CD4-positive, alpha-beta memory T cell (primary cell): ENCODE data around the gene SMPD3. TPM values are rescaled to one million over a fixed set of nuclear protein-coding genes. Genes with fewer than 3 reads are reported as not detected.

Source experiments
- CTCF ChIA-PET: fragments of 350-600 bp; sonication (Branson Sonifier 250); formaldehyde crosslinking; loops from one replicate; lab custom pipeline; 2021; ENCODE audit warnings: inconsistent platforms; ENCODE audit not compliant: partially characterized antibody; lab: Charles Lee
- POLR2A ChIA-PET: fragments of 350-600 bp; sonication (Branson Sonifier 250); formaldehyde crosslinking; loops from one replicate; lab custom pipeline; 2021; ENCODE audit not compliant: partially characterized antibody; lab: Charles Lee
- DNase-seq, 5 donors: peaks; one replicate each; pipeline versions ENCODE4 v3.0.0 to v3.0.0-alpha.2; 2020 to 2022; ENCODE audit warnings: mixed read lengths in 1 of 5
- H3K27ac ChIP-seq: one replicate; pipeline ENCODE4 v1.7.0; 2013; ENCODE audit warnings: low read depth, low read length
- H3K27me3 ChIP-seq: 2 replicates; pipeline ENCODE4 v1.7.0; 2013; ENCODE audit warnings: mild to moderate bottlenecking, low read length, moderate library complexity; ENCODE audit not compliant: insufficient read depth
- H3K36me3 ChIP-seq: 2 replicates; pipeline ENCODE4 v1.7.0; 2013; ENCODE audit warnings: mild to moderate bottlenecking, low read length, moderate library complexity; ENCODE audit not compliant: insufficient read depth
- H3K4me1 ChIP-seq: 2 replicates; pipeline ENCODE4 v1.7.0; 2013; ENCODE audit warnings: mild to moderate bottlenecking, low read length, moderate library complexity; ENCODE audit not compliant: insufficient read depth
- H3K4me3 ChIP-seq, 2 donors: one replicate each; pipeline ENCODE4 v1.7.0; 2013; ENCODE audit warnings: low read length in 2 of 2, mild to moderate bottlenecking in 1 of 2
- H3K9me3 ChIP-seq, 2 donors: one replicate each; pipeline ENCODE4 v1.7.0; 2013; ENCODE audit warnings: low read length in 2 of 2, control low read depth in 1 of 2; ENCODE audit not compliant: control insufficient read depth in 1 of 2
- H3K27ac Mint-ChIP-seq, 7 donors: one replicate each; pipeline ENCODE4 v1.8.0; 2020 to 2021; ENCODE audit warnings: mixed read lengths in 7 of 7, mild to moderate bottlenecking in 6 of 7, inconsistent platforms in 3 of 7, moderate library complexity in 3 of 7
- H3K27me3 Mint-ChIP-seq, 2 donors: one replicate each; pipeline ENCODE4 v1.8.0; 2020 to 2021; ENCODE audit warnings: mixed read lengths in 2 of 2
- H3K36me3 Mint-ChIP-seq, 2 donors: one replicate each; pipeline ENCODE4 v1.8.0; 2020 to 2021; ENCODE audit warnings: mixed read lengths in 2 of 2, inconsistent platforms in 1 of 2, mild to moderate bottlenecking in 1 of 2
- H3K4me1 Mint-ChIP-seq, 4 donors: one replicate each; pipeline ENCODE4 v1.8.0; 2020 to 2021; ENCODE audit warnings: mixed read lengths in 4 of 4, mild to moderate bottlenecking in 1 of 4
- H3K4me3 Mint-ChIP-seq, 8 donors: one replicate each; pipeline ENCODE4 v1.8.0; 2020 to 2021; ENCODE audit warnings: mixed read lengths in 8 of 8, mild to moderate bottlenecking in 7 of 8, moderate library complexity in 6 of 8, inconsistent platforms in 3 of 8
- H3K9me3 Mint-ChIP-seq, 8 donors: one replicate each; pipeline ENCODE4 v1.8.0; 2020 to 2021; ENCODE audit warnings: mixed read lengths in 8 of 8, mild to moderate bottlenecking in 5 of 8, inconsistent platforms in 3 of 8, moderate library complexity in 1 of 8
- intact Hi-C: fragments of 100-400 bp; cut with micrococcal nuclease; formaldehyde crosslinking; loops from one replicate; pipeline ENCODE4 v1.15.1; 2023
- polyA plus RNA-seq, 2 donors: library from polyadenylated mRNA; unstranded; fragments of 300-500 nt; fragmentation: Illumina TruSeq; gene quantifications; one replicate each; pipeline ENCODE4 v1.2.3, GENCODE V29; 2021
- total RNA-seq, 2 experiments: library from RNA; stranded (reverse); gene quantifications; one replicate each; pipeline ENCODE4 v1.2.3, GENCODE V29; 2021

The SMPD3 gene
- total and polyA plus RNA-seq, 4 experiments from 2014 or later: 0.63 to 3.1 (median 0.87) TPM

DNA sequence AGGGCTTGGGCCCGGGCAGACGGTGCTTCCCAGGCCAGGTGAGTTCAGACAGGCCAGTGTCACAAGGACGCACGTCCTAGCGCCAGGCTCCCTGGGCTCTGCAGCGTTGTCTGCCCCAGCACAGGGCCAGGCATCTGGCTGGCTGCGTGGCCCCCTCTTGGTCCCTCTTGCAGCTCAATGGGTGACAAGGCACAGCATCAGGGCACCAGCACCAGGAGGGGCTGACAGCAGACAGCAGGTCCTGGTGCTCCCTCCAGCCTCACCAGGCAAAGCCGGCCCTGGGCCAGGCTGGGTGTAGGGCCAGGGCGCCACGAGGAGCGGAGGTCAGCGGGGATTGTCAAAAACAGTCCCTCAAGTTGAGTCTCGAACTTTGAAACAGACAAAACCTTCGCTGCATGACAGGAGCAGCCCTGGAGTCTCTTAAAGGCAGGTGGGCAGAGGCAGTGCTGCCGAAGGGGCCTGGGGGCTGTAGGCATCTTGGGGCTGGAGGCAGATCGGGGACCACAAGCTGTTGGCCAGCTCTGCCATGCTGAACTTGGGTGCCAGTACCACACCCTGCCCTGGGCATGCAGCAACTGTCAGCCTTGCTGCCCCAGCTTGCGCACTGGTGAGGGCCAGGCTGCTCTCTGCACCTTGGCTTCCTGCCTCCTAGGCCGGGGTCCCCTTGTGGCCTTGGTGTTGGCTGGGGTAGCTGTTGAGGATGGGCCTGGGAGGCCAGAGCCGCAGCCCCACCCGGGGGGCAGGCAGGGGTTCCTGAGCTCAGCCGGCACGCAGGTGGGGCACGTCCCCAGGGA lies 88.7 kb downstream of the SMPD3 start:
- Mint-ChIP-seq H3K4me1 (peaks cover 20 to 55% (median 38%) of the 10 kb centered on the region in 4 donors), H3K27ac (no peak overlapping the region), H3K36me3 (peaks cover 17% of the 10 kb centered on the region in 2 donors), H3K4me3 (no peak overlapping the region), H3K9me3 (no peaks in the 10 kb centered on the region), H3K27me3 (no peaks in the 10 kb centered on the region)
- intact Hi-C loops: no loop called here
- peaks cover 10% of the 10 kb centered on the region for H3K36me3 ChIP-seq
- no peak overlapping the region for H3K4me3 ChIP-seq
- ChIA-PET CTCF (interaction anchor here (0.7 to 1.1 kb wide), 2 partner anchors 9 to 37 kb away, joined by 3 read pairs; no protein-coding TSS in a partner anchor), POLR2A (no interaction called here)
- H3K27me3 ChIP-seq: no peaks in the 10 kb centered on the region
- no peak for DNase-seq
- peaks cover 47% of the 10 kb centered on the region for H3K4me1 ChIP-seq
- no peaks in the 10 kb centered on the region for H3K9me3 ChIP-seq
- no peak overlapping the region for H3K27ac ChIP-seq

DNA sequence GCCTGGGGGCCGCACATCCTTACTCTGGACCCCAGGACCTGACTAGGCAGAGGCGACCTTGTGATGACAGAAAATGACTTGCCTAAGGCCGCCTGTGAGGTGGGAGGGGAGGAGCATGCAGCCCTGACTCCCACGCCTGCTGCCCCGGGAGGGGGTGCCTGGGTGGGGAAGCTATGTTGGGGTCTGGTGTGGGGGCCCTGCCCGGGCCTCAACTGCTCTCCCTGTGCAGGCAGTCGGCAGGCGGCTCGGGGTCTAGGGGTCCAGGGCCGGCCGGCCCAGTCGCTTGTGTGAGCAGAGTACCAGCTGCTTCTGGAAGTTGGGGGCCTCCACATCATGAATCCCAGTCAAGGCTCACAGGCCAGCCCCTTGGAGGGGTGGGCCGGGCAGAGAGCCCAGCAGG lies 89.4 kb downstream of the SMPD3 start:
- intact Hi-C loops: no loop called here
- Histone ChIP-seq H3K4me3 (no peak overlapping the region), H3K27ac (no peak overlapping the region), H3K4me1 (peaks cover 42% of the 10 kb centered on the region), H3K36me3 (peaks cover 13% of the 10 kb centered on the region), H3K9me3 (no peaks in the 10 kb centered on the region), H3K27me3 (no peaks in the 10 kb centered on the region)
- DNase-seq: no peak
- Mint-ChIP-seq H3K4me1 (peaks cover 17 to 53% (median 36%) of the 10 kb centered on the region in 4 donors), H3K36me3 (peaks cover 19 to 24% of the 10 kb centered on the region in 2 donors), H3K27me3 (no peaks in the 10 kb centered on the region), H3K9me3 (no peaks in the 10 kb centered on the region), H3K4me3 (no peak overlapping the region), H3K27ac (no peak overlapping the region)
- ChIA-PET POLR2A (no interaction called here), CTCF (no interaction called here)

DNA sequence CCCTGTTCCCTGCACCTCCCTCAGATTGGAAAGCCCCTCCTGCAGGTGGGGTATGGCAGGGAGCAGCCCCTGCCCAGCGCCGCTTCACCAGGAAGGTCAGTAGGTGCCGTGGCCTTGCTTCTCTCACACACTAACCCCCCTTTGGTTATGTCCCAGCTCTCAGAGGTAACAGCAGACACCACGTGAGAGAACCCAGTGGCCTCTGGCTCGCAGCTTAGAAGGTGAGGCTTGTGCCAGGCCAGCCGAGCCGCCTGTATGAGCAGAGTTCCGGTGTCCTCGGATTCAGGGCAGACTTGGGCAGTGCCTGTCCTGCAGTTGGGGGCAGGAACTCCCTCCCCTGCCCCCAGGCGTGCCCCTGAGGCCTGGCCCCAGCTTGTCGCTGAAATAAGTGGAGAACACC lies 90.4 kb downstream of the SMPD3 start:
- Histone ChIP-seq H3K9me3 (no peaks in the 10 kb centered on the region), H3K4me3 (no peak overlapping the region), H3K36me3 (peaks cover 13% of the 10 kb centered on the region), H3K27ac (no peak overlapping the region), H3K4me1 (peaks cover 40% of the 10 kb centered on the region), H3K27me3 (no peaks in the 10 kb centered on the region)
- ChIA-PET CTCF (interaction anchor here (2.3 to 2.9 kb wide), 3 partner anchors 9 to 97 kb away, joined by 13 to 14 read pairs (median 14); no protein-coding TSS in a partner anchor), POLR2A (no interaction called here)
- intact Hi-C loops: no loop called here
- DNase-seq: no peak
- Mint-ChIP-seq H3K27me3 (no peaks in the 10 kb centered on the region), H3K9me3 (no peaks in the 10 kb centered on the region), H3K4me3 (peak overlapping the region in 2 of 8 donors; percentile 17 to 20), H3K4me1 (peaks cover 17 to 52% (median 35%) of the 10 kb centered on the region in 4 donors), H3K36me3 (peaks cover 19 to 32% of the 10 kb centered on the region in 2 donors), H3K27ac (peak overlapping the region in 1 of 7 donors; percentile 17)

DNA sequence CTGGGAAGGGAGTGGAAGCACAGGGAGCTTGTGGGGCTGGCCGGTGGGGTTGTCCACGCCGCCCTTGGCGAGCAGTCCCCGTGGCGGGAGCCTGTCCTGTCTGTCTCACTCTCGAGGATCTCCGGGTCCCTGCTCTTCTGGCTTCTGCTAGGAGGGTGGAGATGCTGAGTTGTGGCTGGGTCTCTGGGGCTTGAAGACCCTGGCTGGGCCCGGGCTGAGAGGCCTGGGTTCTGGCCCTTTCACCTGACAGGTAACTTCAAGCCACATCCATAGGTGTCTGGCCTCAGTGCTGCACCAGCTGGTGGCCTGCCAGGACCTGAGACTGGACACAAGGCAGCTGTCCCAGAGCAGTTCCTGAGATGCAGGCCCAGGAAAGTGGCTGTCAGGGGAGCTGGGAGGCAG lies 90.8 kb downstream of the SMPD3 start:
- H3K27ac Mint-ChIP-seq: no peak overlapping the region
- Histone ChIP-seq H3K4me1 (peaks cover 40% of the 10 kb centered on the region), H3K27ac (no peak overlapping the region), H3K27me3 (no peaks in the 10 kb centered on the region), H3K9me3 (no peaks in the 10 kb centered on the region), H3K4me3 (no peak overlapping the region), H3K36me3 (peaks cover 13% of the 10 kb centered on the region)
- DNase-seq: no peak
- H3K27me3 Mint-ChIP-seq: no peaks in the 10 kb centered on the region
- peaks cover 19 to 36% of the 10 kb centered on the region in 2 donors for H3K36me3 Mint-ChIP-seq
- H3K9me3 Mint-ChIP-seq: no peaks in the 10 kb centered on the region
- CTCF ChIA-PET: interaction anchor here (1.0 to 2.9 kb wide), 5 partner anchors 10 to 153 kb away, joined by 3 to 14 read pairs (median 13); no protein-coding TSS in a partner anchor
- H3K4me1 Mint-ChIP-seq: peaks cover 19 to 51% (median 36%) of the 10 kb centered on the region in 4 donors
- H3K4me3 Mint-ChIP-seq: peak overlapping the region in 3 of 8 donors; percentile 17 to 54 (median 20)
- POLR2A ChIA-PET: interaction anchor here (1.1 kb wide), 1 partner anchor 11 kb away, joined by 3 read pairs; no protein-coding TSS in a partner anchor
- intact Hi-C loops: no loop called here

GRCh38 chr16:68356919-68357286 lies 91.4 kb downstream of the SMPD3 start:
- no peaks in the 10 kb centered on the region for H3K27me3 Mint-ChIP-seq
- DNase-seq: no peak
- Histone ChIP-seq H3K4me3 (peak overlapping the region; percentile 23 to 29), H3K36me3 (peaks cover 17% of the 10 kb centered on the region), H3K9me3 (no peaks in the 10 kb centered on the region), H3K27ac (no peak overlapping the region), H3K4me1 (peaks cover 40% of the 10 kb centered on the region), H3K27me3 (no peaks in the 10 kb centered on the region)
- ChIA-PET POLR2A (interaction anchor here (1.1 to 1.3 kb wide), 3 partner anchors 11 to 350 kb away, joined by 3 read pairs; partner anchors contain the start of gene SLC7A6), CTCF (interaction anchor here (0.9 to 2.9 kb wide), 9 partner anchors 8 to 154 kb away, joined by 3 to 14 read pairs (median 4); no protein-coding TSS in a partner anchor)
- peak overlapping the region in 2 of 7 donors; percentile 29 to 82 for H3K27ac Mint-ChIP-seq
- H3K4me3 Mint-ChIP-seq: peak overlapping the region in 7 of 8 donors; percentile 65 to 89 (median 81)
- H3K36me3 Mint-ChIP-seq: peaks cover 19 to 40% of the 10 kb centered on the region in 2 donors
- peaks cover 21 to 51% (median 36%) of the 10 kb centered on the region in 4 donors for H3K4me1 Mint-ChIP-seq
- H3K9me3 Mint-ChIP-seq: no peaks in the 10 kb centered on the region
- intact Hi-C loops: no loop called here

DNA sequence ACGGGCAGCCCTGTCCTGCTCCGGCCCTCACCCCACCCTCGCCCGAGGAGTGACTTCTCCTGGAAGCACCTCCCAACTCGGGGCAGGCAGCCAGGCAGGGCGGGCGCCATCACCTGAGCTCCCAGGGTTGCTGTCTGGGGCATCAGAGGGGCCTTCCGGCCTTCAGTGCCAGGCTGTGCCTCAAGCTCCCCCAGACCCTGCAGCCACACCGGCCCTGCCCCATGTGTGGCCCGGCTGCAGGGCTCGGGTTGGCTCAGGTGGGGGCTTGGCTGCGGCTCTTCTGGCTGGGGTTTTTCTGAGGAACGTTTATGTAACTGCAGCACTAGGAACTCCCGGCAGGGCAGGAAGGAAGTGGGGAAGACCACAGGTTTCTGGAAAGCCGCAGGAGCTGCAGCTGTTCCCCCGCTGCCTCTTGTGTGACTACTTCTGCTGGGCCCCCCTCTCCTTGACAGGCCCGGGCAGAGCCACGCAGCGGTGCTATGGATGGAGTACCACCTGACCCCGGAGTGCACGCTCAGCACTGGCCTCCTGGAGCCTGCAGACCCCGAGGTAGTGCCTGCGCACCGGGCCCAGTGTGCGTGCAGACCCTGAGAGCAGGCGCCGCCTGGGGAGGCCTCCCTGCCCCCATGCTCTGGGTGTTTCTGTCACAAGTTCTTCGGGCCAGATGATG lies 91.9 kb downstream of the SMPD3 start:
- Histone ChIP-seq H3K36me3 (peaks cover 19% of the 10 kb centered on the region), H3K27ac (no peak overlapping the region), H3K4me3 (peak overlapping the region; percentile 23 to 29), H3K4me1 (peaks cover 40% of the 10 kb centered on the region), H3K27me3 (no peaks in the 10 kb centered on the region), H3K9me3 (no peaks in the 10 kb centered on the region)
- peaks cover 21 to 51% (median 36%) of the 10 kb centered on the region in 4 donors for H3K4me1 Mint-ChIP-seq
- ChIA-PET CTCF (interaction anchor here (0.8 to 2.9 kb wide), 11 partner anchors 8 to 155 kb away, joined by 3 to 14 read pairs (median 4); no protein-coding TSS in a partner anchor), POLR2A (interaction anchor here (0.5 to 1.3 kb wide), 7 partner anchors 12 to 490 kb away, joined by 3 to 4 read pairs (median 3); partner anchors contain the start of gene SLC7A6)
- no peaks in the 10 kb centered on the region for H3K27me3 Mint-ChIP-seq
- no peaks in the 10 kb centered on the region for H3K9me3 Mint-ChIP-seq
- peaks cover 19 to 42% of the 10 kb centered on the region in 2 donors for H3K36me3 Mint-ChIP-seq
- peak; percentile 73 to 86 (median 80) for DNase-seq
- H3K27ac Mint-ChIP-seq: peak overlapping the region in 6 of 7 donors; percentile 47 to 85 (median 80)
- H3K4me3 Mint-ChIP-seq: peak overlapping the region; percentile 65 to 89 (median 80)
- intact Hi-C loops: no loop called here
